K562 (cell line): ENCODE measurements around the gene ACSM6. TPM values are rescaled to one million over a fixed set of nuclear protein-coding genes. Genes with fewer than 3 reads are reported as not detected.

Source experiments
- BMI1 ChIP-seq: fragments of 150-350 bp; IDR thresholded peaks from 2 replicates; pipeline ENCODE4 v1.6.1; 2014; ENCODE audit warnings: low read length
- CHD2 ChIP-seq: IDR thresholded peaks from 2 replicates; pipeline ENCODE4 v1.6.1; 2011; ENCODE audit warnings: low read depth, low read length
- CREB1 ChIP-seq, 2 experiments: sonication (generic) in 1 of 2; formaldehyde crosslinking in 1 of 2; IDR thresholded peaks; 2 replicates each; pipeline versions ENCODE4 v1.6.1 to v1.8.0; 2012 to 2022; ENCODE audit warnings: inconsistent platforms in 1 of 2, mild to moderate bottlenecking in 1 of 2, missing genetic modification reagents in 1 of 2, moderate library complexity in 1 of 2
- E2F5 ChIP-seq: sonication (generic); formaldehyde crosslinking; IDR thresholded peaks from 2 replicates; pipeline ENCODE4 v1.8.0; 2022; ENCODE audit warnings: mild to moderate bottlenecking, missing genetic modification reagents
- NELFE ChIP-seq: IDR thresholded peaks from 2 replicates; pipeline ENCODE4 v1.6.1; 2011; ENCODE audit warnings: mild to moderate bottlenecking; ENCODE audit not compliant: insufficient read depth, insufficient read length
- NFXL1 ChIP-seq: fragments of 450-650 bp; formaldehyde crosslinking; IDR thresholded peaks from 2 replicates; pipeline ENCODE4 v1.4.0; 2021; ENCODE audit warnings: mild to moderate bottlenecking
- POU5F1 ChIP-seq: fragments of 150-350 bp; IDR thresholded peaks from 2 replicates; pipeline ENCODE4 v1.6.1; 2014; ENCODE audit warnings: borderline replicate concordance, low read length, low read depth, mild to moderate bottlenecking; ENCODE audit not compliant: partially characterized antibody
- PYGO2 ChIP-seq: fragments of 450-650 bp; IDR thresholded peaks from 2 replicates; pipeline ENCODE4 v1.6.1; 2016; ENCODE audit warnings: mild to moderate bottlenecking, missing genetic modification characterization, moderate library complexity, missing compliant biosample characterization
- REST ChIP-seq, 2 experiments: fragments of 450-650 bp; formaldehyde crosslinking in 1 of 2; IDR thresholded peaks; 2 replicates each; pipeline versions ENCODE4 v1.4.0 to v1.6.1; 2014 to 2020; ENCODE audit warnings: mild to moderate bottlenecking in 2 of 2, borderline replicate concordance in 1 of 2, low read depth in 1 of 2
- THAP12 ChIP-seq: fragments of 250-450 bp; sonication (Bioruptor Pico); IDR thresholded peaks from 2 replicates; pipeline ENCODE4 v1.9.0; 2021; ENCODE audit warnings: mild to moderate bottlenecking, inconsistent platforms
- USF1 ChIP-seq: sonication (generic); formaldehyde crosslinking; IDR thresholded peaks from 2 replicates; pipeline ENCODE4 v1.9.0; 2022; ENCODE audit warnings: mild to moderate bottlenecking, missing genetic modification reagents
- ZNF146 ChIP-seq: IDR thresholded peaks from one replicate; pipeline ENCODE4 v1.6.1; 2018; ENCODE audit warnings: missing compliant biosample characterization; ENCODE audit not compliant: unreplicated experiment
- ZNF197 ChIP-seq: fragments of 200-800 bp; sonication (Bioruptor generic); IDR thresholded peaks from 2 replicates; pipeline ENCODE4 v1.6.1; 2016; ENCODE audit warnings: low read depth, missing genetic modification characterization, missing compliant biosample characterization
- ZNF444 ChIP-seq: fragments of 250-450 bp; sonication (Bioruptor Pico); IDR thresholded peaks from 2 replicates; pipeline ENCODE4 v1.4.0; 2020; ENCODE audit warnings: mild to moderate bottlenecking, moderate library complexity
- ZNF696 ChIP-seq: fragments of 250-450 bp; sonication (Bioruptor Pico); conservative IDR thresholded peaks from 2 replicates; pipeline ENCODE4 v1.4.0; 2020; ENCODE audit warnings: mild to moderate bottlenecking, moderate library complexity
- polyA plus RNA-seq, 8 experiments: library from polyadenylated mRNA; depleted of rRNA in 4 of 8; stranded (reverse) in 5 of 8; unstranded in 3 of 8; fragments of >200 nt; fragmentation: Nextera tagmentation in 2 of 8; fragmentation: Illumina TruSeq in 1 of 8; extraction: Ambion mirVana in 2 of 8; extraction: Trizol in 1 of 8; gene quantifications; 2 replicates each; pipeline versions ENCODE4 v1.2.1 to v1.2.3, GENCODE V29; 2011 to 2014; ENCODE audit warnings: inconsistent platforms in 1 of 8, missing spikeins in 1 of 8
- total RNA-seq, 7 experiments: library from RNA; depleted of rRNA in 6 of 7; stranded (reverse); fragments of >200 nt in 6 of 7; fragmentation: Illumina TruSeq in 2 of 7; extraction: Trizol in 2 of 7; gene quantifications; 2 replicates each; pipeline versions ENCODE4 v1.2.1 to v1.2.3, GENCODE V29; 2011 to 2021; ENCODE audit warnings: low replicate concordance in 1 of 7

ACSM6 gene
- total and polyA plus RNA-seq, 9 of the 15 experiments (the other 6 are each of a cell fraction or from before 2014, with no cell fraction given), result not detected

GRCh38 chr10:95276367-95277200 lies 82.5 kb downstream of the ACSM6 start (continued):
- TF ChIP-seq CREB1 (IDR thresholded peaks at IDR 0.05) (no peak), CREB1 (CRISPR knock-in tag; IDR thresholded peaks at IDR 0.05) (no peak), E2F5 (no peak), ZNF696 (CRISPR knock-in tag) (no peak), ZNF146 (CRISPR knock-in tag) (no peak), USF1 (CRISPR knock-in tag) (peak; percentile 16; the same call in 1 of the 2 replicates), NFXL1 (CRISPR knock-in tag) (no peak), NELFE (no peak), ZNF444 (CRISPR knock-in tag) (no peak), PYGO2 (tag) (no peak), THAP12 (CRISPR knock-in tag) (no peak), BMI1 (no peak), POU5F1 (no peak), CHD2 (no peak), ZNF197 (CRISPR knock-in tag) (no peak), REST (IDR thresholded peaks at IDR 0.05; ENCODE audit: borderline replicate concordance) (no peak), REST (CRISPR knock-in tag; IDR thresholded peaks at IDR 0.05; ENCODE audit: low read depth) (no peak)
